ENCODE measurements around the gene OR51B5.
"Not testable (repeated sequence)": the region's sequence is repeated elsewhere in the genome, so short reads cannot be mapped to it uniquely, and the experiment has no call there.

Gene OR51B5, protein sequence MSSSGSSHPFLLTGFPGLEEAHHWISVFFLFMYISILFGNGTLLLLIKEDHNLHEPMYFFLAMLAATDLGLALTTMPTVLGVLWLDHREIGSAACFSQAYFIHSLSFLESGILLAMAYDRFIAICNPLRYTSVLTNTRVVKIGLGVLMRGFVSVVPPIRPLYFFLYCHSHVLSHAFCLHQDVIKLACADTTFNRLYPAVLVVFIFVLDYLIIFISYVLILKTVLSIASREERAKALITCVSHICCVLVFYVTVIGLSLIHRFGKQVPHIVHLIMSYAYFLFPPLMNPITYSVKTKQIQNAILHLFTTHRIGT

DNA sequence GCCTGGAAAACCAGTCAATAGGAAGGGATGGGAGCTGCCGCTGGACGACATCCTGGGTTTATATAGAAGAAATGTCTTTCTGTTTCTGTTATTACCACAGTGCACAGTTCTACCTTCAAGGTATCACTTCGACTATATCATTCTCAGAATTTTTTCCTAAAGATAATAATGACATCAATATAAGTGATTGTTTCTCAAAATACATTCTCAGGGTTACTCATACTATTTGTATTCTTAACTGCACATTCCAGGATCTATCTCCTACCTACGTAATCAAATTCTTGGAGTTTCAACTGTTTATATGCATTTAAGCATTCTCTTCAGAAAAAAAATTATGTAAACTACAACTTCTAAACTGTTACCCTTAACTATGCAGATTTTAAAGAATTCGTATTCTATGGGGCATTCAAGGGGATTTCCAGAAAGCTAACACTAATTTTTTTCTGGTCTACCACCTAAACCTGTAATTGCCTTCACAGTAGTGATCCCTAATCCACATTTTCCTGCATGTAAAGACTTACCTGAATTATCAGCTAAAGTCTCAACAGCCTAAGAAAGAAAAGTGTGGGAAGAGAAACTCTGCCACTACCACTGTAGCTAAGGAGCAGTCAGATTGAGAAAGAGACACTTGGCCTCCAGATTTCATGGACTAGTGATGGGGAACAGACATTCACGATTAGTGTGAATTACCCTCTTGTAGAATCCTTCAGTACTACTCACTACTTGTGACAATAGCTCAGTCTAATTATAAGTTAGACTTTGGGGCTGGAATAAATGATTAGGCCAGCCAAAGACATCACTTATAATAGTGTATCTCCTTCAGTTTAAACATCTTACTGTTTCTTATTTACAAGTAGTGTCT lies at the start of gene OR51B5:
Gene OR51B5, minus strand, starts transcription at position 51 of the 862 bp plus-strand sequence. Its CDS starts 0 bp downstream, at position 51.
- no peak for DNase-seq (ENCODE audit: low read depth in 1 of 2, low spot score in 1 of 2)

DNA sequence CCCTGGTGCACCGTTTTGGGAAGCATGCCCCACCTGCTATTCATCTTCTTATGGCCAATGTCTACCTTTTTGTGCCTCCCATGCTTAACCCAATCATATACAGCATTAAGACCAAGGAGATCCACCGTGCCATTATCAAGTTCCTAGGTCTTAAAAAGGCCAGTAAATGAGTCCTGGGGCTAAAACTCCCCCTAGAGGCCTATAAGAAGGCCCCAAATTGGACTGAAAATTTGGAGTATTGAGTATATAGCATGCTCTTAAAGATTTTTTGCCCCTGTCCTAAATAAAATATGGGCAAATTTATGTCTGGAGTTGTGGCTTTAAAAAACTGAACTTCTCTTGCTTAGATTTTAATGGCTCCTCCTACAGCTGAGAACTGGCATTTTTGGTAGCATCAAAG lies 46.9 kb upstream of the OR51B5 start:
- no peak for DNase-seq (ENCODE audit: low read depth in 1 of 2, low spot score in 1 of 2)

DNA sequence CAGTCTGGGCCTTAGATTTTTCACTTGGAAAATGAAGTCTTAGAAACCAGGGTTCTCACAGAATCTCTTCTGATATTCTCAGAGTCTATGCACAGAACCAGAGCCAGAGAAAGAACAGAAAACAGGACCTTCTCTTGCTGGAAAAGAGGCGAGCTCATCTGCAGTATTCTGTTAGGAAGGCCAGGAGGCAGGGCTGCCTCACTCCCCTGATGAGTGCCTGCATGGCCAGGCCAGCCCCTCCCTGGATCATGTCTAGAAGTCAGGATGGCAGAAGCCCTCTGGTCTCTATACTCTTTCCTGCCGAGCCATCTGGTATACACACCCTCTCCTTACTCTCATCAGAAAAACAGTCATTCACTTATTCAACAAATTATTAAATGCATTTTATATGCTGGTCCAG lies 41.0 kb upstream of the OR51B5 start:
- DNase-seq (ENCODE audit: low read depth in 1 of 2, low spot score in 1 of 2) = no peak

DNA sequence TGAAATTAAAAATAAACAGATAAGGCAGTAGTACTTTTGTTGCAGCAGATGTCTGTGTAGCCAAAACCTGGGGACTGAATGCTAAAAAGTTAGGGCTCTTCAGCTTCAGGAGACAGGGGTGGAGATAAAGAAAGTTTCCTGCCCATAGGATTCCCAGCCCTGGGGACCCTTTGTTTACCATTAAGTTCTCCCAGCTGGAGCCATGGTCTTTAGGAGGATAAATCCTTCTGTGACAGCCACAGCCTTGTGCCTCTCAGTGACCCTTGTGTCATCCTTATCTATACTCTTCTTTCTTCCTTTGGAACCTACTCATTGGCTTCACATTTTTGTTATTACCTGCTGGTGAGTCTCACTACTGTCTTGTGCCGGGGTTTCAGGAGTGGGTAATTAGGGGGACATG lies 40.3 kb upstream of the OR51B5 start, which contains the start of gene OR51M1:
Gene OR51M1, plus strand, starts transcription at position 237 of the 400 bp plus-strand sequence. CDS start 5,587 bp downstream, outside the sequence.
- DNase-seq (ENCODE audit: low read depth in 1 of 2, low spot score in 1 of 2) = no peak

DNA sequence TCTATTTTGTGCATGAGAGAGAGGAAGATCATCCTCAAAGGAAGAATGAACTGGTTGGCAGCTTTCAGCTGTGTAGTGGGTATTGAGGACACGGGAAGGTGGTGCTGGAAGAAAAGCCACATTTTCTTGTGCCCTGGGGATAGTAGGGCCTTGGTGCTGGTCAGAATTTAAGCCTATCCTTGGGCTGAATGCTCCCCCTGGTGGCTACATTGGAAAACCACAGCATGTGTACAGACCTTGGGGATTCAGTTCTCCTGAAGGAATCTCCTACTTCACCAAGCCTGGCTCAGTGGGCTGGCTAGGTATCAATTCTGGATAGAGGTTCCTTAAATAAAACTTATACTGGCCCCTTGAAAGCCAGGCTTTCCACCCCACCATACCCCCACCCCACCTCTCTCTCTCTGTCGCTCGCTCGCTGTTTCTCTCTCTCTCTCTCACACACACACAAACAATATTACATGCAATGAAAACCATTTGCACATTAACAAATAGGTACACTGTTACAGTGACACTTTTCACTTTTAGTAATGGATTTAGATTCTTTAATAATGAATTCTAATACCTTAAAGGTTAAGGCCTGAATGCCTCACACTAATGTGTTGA lies 37.5 kb upstream of the OR51B5 start:
- DNase-seq (ENCODE audit: low read depth in 1 of 2, low spot score in 1 of 2) = no peak

DNA sequence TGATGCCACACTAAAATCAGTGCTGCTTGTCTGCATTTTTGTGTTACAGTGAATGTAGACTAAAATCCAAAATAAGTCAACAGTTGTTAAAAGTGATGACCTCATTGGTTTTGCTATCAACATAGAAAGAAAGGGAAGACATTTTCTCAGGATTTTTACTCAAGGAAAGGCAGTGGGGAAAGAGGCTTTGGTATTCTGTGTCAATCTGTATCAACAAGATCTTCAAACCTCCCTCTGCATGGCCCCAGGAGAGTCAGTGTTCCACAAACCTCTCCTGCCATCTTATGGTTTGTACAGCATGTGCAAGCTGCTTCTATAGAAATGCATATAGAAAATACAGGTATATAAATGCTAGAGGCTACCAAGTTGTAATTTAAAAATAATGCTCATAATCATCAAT lies 26.5 kb upstream of the OR51B5 start:
- no peak for DNase-seq (ENCODE audit: low read depth in 1 of 2, low spot score in 1 of 2)

DNA sequence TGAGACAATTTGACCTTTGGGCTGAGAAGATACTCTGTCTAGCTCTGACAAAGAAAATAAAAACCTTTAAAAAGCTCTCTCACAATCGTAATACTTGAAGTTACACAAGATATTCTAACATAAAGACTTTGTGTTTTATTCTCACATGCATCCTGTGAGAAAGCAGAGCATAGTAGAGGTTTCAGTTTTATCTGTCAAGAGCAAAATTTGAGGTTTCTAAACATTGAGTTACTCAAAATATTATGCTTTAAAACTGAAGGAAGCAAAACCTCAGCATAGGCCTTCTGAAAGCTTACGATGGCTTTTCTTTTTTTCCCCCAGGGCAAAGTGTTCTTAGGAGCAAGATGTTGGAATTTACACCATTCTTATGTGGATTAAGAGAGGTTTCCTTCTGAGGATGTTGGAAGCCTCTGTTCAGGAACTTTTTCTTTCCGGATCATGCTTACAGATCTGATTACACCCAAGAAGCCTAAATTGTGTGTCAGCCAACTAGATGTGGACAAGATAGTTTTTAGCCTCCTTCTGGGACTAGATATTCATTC lies 25.2 kb upstream of the OR51B5 start:
- DNase-seq (ENCODE audit: low read depth in 1 of 2, low spot score in 1 of 2) = no peak

DNA sequence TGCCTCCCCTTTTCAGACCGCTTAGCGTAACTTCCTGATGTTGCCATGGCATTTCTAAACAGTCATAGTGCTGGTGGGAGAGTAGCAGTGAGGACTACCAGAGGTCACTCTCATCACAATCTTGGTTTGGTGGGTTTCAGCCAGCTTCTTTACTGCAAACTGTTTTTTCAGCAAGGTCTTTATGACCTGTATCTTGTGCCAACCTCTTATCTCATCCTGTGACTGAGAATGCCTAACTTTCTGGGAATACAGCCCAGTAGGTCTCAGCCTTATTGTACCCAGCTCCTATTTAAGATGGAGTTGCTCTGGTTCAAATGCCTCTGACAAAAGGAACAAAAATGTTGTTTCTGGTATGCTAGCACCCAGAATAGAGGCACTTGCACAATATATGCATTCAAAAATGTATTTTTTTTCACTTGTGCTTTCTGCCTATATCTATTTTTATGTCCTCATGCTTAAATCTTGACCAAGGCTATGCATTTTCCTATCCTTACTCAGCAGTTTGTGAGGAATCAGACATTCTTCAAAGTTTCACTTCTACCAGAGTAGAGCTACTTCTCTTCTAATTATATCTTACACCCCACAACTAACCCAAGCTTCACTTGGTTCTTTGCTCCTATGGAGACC lies 24.2 kb upstream of the OR51B5 start:
- DNase-seq (ENCODE audit: low read depth in 1 of 2, low spot score in 1 of 2) = no peak

DNA sequence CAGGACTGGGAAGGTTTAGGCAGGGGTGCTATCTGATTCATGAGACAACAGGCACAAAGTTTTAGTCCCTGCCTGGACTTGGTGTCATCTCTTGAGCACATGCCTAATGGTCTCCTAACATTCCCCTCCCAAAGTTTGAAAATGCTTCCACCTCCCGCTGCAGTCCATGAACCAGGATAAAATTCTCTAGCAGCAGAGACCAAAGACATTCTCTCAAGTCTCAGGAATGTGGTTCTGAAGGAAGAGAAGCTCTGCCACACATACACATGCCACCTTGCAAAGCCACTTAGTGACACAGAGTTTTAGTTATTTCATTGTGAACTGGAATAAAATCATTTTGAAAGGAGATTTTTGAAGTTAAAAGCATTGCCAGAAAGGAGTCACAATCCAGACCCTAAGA lies 23.5 kb upstream of the OR51B5 start:
- no peak for DNase-seq (ENCODE audit: low read depth in 1 of 2, low spot score in 1 of 2)

DNA sequence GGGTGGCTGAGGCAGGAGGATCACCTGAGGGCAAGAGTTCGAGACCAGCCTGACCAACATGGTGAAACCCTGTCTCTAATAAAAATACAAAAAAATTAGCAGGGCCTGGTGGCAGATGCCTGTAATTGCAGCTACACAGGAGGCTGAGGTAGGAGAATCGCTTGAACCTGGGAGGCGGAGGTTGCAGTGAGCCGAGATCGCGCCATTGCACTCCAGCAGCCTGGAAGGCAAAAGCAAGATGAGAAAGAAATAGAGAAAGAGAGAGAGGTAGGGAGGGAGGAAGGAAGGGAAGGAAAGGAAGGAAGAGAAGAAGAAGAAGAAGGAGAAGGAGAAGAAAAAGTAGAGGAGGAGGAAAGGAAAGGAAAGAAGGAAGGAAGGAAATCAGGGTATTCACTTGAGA lies 23.0 kb upstream of the OR51B5 start:
- not testable (repeated sequence) for DNase-seq (ENCODE audit: low read depth in 1 of 2, low spot score in 1 of 2)

DNA sequence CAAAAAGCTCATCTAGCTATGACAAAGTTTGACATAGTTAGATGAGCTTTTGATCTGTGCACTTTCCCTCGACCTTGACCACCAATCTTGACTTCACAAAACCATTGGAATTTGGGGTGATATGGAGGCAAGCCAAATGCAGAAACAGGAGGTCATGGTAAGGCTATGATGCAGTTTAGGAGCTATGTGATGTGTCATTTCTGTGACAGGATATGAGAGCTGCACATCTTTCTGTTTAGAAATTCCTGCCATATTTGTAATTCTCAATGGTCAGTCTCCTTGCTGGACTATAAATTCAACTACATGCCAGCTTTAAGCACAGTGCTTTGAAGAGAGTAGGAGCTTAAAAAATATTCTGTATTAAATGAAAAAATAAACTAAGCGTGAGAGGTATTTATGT lies 20.9 kb upstream of the OR51B5 start:
- no peak for DNase-seq (ENCODE audit: low read depth in 1 of 2, low spot score in 1 of 2)

DNA sequence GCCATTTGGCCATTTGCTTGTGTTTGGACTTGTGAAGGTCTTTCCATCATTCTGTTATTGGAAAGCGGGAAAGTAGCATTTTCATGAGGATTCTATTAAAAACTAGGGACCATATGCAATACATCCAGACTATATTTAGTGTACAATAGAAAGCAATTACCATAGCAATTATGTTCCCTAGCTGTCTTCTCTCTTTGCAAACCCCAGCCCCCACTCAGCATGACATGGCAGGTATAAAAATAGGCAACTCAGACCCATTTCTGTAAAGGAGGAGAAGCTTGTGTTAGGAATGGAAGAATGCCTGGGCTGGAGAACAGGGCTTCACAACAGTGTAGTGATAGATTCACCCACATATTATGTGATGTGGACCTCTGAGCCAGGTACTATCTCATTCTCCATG lies 20.4 kb upstream of the OR51B5 start:
- DNase-seq (ENCODE audit: low read depth in 1 of 2, low spot score in 1 of 2) = no peak

DNA sequence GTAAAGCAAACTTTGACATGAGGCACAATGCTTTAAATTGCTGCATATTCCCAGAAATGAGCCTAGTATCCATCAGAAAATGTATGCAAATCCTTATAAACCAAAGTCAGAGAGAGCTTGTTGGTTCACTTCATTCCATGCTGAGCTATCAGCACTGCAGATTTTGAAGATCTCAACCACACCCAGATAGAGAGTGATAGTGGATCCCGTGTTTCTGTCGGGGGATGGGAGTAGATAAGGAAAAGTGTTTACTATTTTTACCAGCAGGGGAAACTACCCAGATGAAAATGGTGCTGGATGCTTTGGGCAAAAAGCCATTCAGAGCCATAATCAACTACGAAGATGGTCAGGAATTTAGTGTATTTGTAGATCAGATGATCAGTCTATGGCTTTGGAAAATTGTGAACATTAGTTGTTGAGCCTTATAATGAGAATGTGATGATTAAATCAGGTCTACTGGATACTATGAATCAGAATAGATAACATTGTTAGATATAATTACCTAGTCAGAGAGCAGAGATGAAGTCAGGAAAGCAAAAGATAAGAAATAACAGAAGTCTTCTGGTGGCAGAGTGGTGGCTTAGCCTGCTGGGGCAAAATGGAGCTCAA lies 18.8 kb upstream of the OR51B5 start:
- DNase-seq (ENCODE audit: low read depth in 1 of 2, low spot score in 1 of 2) = no peak

DNA sequence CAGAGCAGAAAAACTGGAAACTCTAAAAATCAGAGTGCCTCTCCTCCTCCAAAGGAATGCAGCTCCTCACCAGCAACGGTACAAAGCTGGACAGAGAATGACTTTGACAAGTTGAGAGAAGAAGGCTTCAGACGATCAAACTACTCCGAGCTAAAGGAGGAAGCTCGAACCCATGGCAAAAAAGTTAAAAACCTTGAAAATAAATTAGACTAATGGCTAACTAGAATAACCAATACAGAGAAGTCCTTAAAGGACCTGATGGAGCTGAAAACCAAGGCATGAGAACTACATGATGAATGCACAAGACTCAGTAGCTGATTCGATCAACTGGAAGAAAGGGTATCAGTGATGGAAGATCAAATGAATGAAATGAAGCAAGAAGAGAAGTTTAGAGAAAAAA lies 12.7 kb upstream of the OR51B5 start:
- not testable (repeated sequence) for DNase-seq (ENCODE audit: low read depth in 1 of 2, low spot score in 1 of 2)

DNA sequence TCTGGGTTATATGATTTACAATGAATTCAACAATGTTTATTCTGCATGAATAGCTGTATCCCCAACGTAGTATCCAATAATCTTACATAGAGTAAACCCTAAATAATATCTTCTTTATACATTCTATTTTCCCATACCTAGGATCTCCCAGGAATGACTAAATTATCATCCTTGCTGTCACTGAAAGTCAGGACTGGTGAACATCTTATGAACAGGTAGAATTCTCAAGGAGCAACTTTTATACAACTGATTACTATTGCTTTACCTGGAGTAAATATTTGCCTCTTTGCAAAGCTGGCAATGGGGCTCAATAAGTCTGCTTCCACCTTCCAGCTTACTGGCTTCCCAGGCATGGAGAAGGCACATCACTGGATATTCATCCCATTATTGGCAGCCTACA lies 7.9 kb upstream of the OR51B5 start, which contains the start of gene OR51B6:
Gene OR51B6, plus strand, starts transcription at position 301 of the 400 bp plus-strand sequence. Its CDS starts 0 bp downstream, at position 301.
- no peak for DNase-seq (ENCODE audit: low read depth in 1 of 2, low spot score in 1 of 2)

DNA sequence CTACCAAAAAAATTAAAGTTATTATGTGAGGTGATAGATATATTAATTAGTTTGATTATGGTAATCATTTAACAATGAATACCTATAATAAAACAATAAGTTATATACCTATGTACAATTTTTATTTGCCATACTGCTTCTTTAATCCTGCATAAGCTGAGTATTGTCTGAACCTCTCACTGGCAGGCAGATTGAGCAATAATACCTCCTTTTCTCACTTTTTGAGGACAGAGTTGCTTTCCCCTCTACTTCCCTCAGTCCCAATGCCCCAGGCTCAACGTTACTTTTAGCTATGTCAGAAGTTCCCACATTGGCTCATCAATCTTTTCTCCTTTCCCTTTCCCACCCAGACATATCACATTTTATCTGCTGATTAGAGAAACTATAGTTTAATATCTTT lies 6.2 kb upstream of the OR51B5 start:
- no peak for DNase-seq (ENCODE audit: low read depth in 1 of 2, low spot score in 1 of 2)

DNA sequence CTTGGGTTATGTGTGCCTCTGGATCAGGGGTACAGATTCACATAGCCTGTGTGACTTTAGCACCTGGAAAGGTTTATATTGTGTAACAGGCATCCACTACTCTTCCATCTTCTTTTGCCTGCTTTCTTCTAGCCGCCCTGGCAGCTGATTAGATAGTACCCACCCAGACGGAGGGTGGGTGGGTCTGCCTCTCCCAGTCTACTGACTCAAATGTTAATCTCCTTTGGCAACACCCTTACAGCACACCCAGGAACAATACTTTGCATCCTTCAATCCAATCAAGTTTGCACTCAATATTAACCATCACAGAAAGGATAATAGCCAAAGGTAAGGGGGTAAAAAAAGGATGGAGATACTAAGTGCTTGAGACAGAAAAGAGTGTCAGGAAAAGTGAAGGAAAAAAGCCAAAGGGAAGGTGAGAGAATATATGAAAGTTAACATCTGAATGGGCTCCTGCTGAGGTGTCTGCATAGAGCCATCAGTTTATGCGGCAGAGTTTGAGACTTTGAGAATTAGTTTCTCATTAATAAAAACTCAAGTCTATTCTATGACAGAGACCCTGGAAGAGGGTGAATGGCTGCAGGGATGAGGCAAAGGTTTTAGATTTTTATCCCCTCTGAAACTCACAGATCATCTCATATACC lies 5.3 kb upstream of the OR51B5 start:
- no peak for DNase-seq (ENCODE audit: low read depth in 1 of 2, low spot score in 1 of 2)

DNA sequence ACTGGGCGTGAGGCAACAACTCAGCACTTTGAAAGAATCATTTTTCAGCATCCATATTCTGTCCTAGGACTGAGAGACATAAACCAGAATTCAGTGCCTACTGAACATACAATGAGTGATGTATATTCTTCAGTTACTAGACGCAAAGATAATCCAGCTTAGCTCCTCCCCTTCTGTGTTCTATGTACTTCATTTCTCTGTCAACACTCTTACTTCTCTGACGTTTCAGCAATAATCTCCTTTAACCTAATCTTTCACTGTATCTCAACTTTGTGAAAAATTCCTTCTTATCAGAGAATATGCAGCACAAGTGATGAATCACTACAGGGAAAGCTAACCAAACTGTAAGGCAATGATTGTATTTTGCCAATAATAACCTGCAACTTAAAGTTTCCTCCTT lies 2.5 kb upstream of the OR51B5 start:
- no peak for DNase-seq (ENCODE audit: low read depth in 1 of 2, low spot score in 1 of 2)

DNA sequence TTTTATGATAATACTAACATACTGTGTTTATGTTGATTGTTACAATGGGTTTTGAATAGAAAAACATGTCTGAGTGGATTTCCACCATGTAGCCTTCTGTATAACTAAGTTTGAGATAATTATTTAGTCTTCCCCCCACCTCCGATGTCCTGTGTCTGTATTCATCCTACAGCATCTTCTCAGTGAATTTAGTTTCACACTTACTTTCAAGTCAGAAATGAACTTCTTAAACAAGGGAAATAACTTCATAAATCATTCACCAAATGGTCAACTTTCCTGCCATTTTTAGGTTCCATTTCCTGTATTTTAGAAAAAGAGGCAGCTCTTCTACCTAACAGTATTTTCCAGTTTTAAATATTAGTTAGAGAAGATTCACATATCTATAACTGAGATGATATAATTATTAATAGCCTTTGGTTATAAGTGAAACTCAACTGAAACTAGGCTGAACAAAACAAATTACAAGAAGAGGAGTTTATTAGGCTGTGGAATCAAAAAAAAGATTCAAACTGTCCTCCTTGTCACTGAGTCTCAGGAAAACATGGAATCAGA lies 3.5 kb downstream of the OR51B5 start:
- DNase-seq (ENCODE audit: low read depth in 1 of 2, low spot score in 1 of 2) = no peak

DNA sequence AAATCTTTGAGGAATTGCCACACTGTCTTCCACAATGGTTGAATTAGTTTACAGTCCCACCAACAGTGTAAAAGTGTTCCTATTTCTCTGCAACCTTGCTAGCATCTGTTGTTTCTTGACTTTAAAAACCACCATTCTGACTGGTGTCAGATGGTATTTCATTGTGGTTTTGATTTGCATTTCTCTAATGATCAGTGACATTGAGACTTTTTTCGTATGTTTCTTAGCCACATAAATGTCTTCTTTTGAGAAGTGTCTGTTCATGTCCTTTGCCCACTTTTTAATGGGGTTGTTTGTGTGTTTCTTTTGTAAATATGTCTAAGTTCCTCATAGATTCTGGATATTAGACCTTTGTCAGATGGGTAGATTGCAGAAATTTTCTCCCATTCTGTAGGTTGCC lies 6.1 kb downstream of the OR51B5 start:
- DNase-seq (ENCODE audit: low read depth in 1 of 2, low spot score in 1 of 2) = not testable (repeated sequence)
